Stimulated activated CD4-positive, alpha-beta T cell treated with anti-CD3 and anti-CD28 coated beads, Interleukin-4, amount 100 ng/mL, for 4 hours (primary cell): ENCODE data around the gene ENTHD1.
A peak's percentile ranks its signal among the peaks of the same experiment; 100 is the strongest.

ENCODE experiments used
- DNase-seq, 2 experiments: peaks; one replicate each; pipeline ENCODE4 v3.0.0-alpha.2; 2020

Gene ENTHD1

DNA sequence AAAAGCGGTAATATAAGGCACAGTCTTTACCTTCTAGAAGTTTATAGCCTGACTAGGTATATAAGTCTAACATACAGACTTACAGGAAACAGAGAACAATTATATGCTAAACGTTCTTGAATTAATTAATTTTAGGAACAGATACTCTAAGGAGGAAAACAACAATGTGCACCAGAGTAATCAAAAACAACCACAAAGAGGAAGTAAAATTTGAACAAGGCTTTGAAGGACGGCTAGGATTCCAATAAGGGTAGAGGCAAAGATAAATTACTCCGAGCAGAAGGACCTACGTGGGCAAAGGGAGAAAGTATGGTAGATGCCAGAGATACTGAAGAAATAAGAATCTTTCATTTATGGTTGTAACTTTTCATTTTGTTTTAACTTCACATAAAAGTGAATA is 54.4 kb downstream of the ENTHD1 start:
- no peak for DNase-seq

DNA sequence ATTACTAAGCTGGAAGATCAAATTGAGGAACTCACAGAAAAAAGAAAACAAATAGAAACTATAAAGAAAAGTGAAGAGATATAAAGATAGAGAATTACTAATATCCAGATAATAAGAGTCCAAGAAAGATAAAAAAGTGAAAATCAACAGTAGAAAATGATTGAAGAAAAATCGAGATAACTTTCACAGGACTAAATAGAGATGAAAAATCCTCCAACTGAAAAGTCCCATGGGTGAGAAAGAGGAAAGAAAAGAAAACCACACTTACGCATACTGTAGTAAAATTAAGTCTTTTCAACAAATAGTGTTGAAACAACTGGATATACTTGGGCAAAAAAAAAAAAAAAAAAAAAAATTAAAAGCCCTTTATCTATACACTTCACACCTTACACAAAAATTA is 60.0 kb downstream of the ENTHD1 start:
- DNase-seq, result no peak

DNA sequence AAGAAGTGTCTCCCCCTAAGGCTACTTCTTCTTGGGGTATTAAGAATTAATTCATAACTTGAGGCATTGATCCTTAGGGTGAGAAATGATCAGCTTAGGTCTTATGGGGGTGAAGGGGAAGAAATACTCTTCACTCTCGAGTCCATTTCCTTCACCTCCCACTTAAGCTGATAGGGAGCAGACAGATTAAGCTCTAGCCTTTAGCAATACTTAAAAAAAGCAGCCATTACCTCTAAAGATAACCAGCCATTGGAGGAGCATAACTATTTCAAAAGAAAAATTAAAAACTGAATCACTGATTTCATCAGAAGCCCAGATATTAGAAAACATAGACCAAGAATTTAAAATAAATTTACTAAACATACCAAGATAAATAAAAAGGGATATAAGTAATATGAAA is 60.5 kb downstream of the ENTHD1 start:
- DNase-seq, result no peak

DNA sequence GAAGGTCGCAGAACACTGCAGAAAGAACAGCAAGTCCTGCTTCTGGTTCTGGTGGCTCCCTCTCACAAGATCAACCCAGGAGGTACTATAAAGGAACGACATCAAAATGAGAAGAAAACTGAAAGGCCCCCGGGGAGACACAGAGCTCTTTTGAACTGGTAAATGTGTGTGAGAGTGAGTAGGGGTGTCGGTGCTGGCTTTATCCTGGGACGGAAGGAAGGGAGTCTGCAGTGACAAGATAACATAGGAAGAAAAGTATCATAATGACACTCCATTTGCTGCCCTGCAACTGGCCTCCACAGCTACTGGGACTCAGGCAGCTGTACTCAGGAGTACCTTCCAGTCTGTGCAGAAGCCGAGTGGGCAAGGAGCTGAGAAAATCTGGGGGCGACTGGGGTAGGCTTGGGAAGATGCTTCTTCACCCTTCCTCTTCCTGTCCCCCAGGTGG is 60.9 kb downstream of the ENTHD1 start:
- no peak for DNase-seq

DNA sequence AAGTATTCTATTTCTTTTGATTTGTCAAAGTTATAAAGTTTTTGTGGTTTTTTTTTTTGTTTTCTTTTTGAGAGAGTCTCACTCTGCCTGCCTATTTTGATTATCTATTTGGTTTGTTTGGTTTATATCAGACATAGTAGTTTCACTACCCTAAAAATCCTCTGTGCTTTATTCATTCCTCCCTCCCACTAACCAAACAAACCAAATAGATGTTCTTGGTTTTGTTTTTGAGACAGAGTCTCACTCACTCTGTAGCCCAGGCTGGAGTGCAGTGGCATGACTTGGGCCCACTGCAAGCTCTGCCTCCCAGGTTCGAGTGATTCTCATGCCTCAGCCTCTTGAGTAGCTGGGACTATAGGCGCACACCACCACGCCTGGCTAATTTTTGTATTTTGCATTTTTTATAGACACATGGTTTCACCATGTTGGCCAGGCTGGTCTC is 67.9 kb downstream of the ENTHD1 start:
- DNase-seq, result no peak

DNA sequence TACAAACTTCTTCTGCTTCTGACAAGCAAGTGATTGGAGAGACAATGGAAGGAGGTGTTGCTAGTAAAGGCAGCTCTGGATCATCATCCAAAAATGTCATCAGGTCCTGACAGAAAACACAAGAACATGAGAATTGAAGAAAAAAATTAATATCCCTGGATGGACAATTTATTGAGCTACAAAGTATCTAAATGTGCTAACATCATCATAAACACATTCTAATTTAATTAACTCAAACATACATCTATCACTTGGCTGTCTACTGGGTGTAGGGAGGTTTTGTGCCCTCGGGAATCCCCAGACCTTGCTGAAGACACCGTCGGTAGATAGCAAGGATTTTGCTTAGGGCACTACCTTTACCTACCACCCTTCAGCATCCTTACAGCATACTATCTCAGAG is 72.6 kb downstream of the ENTHD1 start:
- no peak for DNase-seq

DNA sequence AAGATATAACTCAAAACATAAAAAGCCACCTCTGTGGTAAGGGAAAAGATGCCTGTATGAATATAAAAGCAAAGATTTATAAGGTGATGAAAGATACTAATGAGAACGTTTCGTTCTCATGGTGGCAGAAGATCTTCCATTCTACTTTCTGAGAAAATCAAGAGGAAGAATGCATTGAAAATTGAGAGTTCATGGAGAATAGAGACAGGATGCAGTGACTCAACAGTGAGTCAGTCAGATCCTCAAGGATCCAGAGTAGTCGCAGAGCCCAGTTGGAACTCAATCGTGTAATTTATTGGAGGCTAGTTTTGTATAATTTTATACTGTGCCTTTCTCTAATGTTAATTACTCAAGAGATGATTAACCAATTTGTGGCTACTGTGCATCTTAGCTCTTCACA is 73.3 kb downstream of the ENTHD1 start:
- no peak for DNase-seq

DNA sequence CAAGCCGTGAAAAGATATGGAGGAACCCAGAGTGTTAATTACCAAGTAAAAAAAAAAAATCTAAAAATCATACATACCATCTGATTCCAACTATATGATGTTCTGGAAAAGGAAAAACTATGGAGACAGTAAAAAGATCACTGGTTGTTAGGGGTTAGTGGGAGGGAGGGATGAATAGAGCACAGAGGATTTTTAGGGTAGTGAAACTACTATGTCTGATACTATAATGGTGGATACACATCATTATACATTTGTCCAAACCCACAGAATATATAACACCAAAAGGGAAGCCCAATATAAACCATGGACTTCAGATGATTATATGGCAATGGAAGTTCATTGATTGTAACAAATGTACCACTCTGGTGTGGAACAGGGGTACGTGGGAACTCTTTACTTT is 74.1 kb downstream of the ENTHD1 start:
- DNase-seq, result no peak

DNA sequence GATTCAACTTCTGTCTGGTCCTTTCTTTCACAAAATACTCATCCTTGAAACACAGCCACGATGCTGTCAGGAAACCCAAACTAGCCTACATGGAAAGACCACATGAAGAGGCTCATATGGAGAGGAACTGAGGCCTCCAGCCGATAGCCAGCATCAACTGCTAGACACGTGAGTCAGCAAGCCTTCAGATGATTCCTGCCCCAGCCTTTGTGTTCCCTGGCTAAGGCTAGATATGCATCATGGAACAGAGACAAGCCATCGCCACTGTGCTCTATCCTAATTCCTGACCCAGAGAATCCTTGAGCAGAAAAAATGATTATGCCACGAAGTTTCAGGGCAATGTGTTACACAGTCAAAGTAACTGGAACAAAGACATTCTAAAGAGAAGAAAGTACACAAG is 75.5 kb downstream of the ENTHD1 start:
- no peak for DNase-seq

DNA sequence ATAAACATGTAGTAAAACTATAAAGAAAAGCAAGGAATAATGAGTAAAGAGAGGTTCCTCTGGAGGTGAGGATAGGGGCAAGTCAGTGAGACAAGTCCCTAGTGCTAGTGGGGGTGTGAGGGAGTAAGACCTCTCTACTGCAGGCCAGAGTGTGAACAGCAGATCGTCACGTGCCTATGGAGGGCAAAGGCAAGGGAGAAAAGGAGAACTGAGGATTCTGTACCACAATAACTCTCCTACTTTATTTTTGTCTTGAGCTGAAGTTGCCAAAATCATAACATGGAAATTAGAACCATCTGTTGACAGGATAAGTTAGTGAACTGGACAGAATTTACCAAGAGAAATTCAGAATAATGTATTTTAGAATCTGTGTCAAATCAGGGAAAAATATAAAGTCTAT is 77.6 kb downstream of the ENTHD1 start:
- no peak for DNase-seq

DNA sequence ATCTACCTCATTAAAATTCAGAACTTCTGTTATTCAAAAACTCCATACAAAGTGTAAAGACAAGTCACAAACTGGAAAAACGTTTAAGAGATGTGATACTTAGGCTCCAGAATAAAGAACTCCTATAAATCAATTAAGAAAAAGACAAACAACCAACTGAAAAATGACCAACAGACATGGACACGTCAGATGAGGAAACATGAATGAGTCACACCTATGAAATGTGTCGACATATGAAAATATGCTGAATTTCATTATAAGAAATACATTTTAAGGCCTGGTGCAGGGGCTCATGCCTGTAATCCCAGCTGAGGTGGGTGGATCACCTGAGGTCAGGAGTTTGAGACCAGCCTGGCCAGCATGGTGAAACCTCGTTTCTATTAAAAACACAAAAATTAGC is 78.7 kb downstream of the ENTHD1 start:
- no peak for DNase-seq

DNA sequence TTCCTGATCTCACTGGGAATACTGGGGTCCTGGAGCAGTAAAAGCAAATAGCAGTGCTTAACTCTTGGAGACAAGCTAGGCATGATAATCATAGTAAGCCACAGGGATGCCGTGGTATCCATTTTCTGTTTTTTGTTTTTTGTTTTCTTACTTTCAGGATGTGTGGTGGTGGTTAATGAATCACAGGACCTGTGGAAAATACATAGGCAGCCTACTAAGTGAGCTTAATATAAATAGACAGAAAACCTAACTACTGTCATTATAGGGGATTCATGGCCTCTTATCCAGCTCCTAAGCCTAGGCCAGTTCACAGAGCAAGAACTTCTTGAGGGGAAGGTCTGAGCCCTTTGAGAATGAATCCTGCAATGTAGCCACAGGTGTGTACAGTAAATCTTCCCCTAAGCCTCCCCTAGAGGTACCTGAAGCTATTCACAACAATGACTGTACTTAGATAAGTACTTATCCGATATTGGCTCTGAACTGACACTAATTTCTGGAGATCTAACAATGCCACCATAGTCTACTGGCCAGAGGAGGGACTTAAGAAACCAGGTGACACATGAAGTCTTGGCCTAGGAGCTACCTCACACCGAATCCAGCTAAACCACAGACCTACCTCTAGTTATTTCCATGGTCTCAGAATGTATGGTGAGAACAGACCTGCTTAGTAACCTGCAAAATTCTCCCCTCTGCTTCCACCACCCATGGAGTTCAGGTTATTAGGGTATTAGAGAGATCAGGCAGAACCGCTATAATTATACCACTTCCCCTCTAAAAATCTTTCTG is 83.6 kb downstream of the ENTHD1 start:
- no peak for DNase-seq

DNA sequence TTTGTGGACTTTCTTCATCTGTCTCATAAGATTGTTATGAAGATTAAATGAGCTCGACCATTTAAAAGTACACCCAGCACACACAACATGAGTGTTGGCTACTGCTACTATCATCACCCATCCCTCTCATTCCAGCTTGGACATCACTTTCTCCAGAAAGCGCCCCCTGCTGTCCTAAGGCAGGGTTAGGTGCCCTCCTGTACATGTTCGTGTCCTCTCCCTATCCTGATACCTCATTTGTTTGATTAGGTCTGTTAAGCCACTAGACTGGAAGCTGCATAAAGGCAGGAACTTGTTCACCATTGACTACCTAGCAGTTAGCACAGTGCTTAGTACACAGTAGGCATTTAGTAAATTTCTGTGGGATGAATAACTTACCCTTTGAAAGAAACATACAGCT is 85.5 kb downstream of the ENTHD1 start:
- DNase-seq, result peak in 1 of 2 experiments; percentile 14

DNA sequence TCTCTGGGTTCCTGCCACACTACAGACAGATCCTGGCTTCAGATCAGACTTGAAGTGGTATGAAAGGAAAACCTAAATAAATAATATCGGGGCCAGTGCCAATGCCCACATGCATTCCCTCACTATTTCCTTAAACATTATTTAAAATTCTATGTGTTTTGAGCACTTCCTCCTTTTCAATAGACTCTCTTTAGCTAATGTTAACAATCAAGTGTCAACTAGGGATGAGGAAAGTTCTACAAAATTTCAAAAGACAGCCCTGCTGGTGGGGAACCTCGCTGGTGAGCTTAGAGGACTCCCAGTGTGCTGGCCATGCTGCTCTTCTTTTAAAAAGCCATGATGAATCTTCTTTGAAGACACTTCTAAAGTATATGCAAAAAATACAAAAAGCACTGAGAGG is 87.5 kb downstream of the ENTHD1 start:
- no peak for DNase-seq

DNA sequence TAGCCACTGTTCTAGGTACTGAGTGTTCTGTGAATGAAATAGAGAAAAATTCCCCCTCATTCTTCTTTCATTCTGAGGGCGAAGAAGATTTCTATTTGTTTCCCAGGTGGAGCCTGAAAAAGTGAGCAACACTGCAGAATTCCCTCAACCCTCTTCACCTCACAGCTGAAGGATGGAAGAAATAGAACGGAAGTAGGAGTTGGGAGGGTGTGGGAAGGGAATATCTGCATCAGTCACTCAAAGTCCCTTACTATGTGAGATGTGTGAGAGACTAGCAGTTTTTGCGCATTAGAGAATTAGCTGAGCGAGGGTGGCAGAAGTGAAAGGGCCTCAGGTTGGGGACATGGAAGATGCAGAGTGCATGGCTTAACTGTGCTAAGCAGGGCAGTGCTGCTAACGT is 88.4 kb downstream of the ENTHD1 start:
- no peak for DNase-seq

DNA sequence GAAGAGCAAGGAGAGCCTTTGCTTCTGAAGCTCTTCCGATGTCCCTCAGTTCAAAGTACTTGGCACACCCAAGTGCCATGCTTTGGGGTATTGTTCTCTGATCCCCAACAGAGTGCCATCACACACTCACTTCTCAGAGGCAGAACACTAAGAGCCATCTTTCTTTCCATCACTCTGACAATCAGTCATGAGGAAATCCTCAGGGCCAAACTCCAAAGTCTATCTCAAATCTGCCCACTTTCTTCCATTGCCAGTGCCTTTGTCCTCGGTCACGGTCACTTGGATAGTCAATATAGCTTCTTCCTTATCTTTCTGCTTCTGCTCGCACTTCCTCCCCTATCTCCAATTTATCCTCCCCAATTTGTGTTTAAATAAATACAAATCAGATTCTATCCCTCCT is 90.9 kb downstream of the ENTHD1 start:
- DNase-seq, result no peak

DNA sequence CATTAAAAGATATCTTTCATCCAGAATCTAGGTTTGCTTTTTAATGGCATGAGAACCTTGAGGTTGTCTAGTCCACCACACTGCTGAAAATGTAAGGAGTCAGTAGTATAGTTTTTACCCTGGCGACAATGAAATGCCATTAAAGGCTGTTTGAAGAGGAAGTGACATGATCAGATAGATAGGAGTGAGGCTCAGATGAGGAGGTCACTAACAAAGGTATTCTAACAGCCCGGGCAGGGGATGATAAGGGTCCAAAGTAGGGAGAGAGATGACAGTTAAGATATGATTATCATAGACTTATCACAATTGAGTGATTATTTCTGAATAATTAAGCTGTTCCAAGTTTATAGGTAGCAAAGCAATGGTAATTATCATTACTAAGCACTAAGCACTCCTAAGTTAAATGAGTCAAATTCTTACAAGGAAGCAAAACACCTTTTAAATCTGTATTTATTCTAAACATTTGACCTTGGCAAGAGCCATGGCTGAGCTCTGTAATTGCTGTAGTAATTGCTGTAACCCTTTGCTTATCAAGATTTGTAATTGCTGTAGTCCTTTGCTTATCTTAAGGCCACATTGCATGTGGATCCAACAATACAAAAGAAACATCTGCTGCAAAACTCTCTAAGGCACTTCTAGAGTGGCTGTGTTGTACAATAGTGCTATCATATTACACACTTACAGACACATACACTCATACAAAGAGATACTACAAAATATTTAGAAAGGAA is 92.6 kb downstream of the ENTHD1 start:
- DNase-seq, result no peak

DNA sequence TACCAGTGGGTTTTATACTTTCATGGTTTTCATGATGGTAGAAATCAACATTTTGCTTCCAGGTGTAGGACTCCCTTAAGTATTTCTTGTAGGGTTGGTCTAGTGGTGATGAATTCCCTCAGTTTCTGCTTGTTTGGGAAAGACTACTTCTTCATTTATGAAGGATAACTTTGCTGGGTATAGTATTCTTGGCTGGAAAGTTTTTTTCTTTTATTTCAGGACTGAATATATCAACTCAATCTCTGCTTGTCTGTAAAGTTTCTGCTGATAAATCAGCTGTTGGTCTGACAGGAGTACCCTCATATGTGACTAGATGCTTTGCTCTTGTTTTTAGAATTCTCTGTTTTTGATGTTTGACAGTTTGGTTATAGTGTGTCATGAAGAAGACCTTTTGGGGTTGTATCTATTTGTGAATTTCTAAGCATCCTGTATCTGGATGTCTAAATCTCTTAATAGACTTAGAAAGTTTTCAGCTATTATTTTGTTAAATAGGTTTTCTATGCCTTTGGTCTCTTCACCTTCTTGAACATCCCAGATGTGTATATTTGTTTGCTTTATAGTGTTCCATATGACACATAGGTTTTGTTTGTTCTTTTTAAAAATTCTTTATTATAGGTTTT is 95.9 kb downstream of the ENTHD1 start:
- no peak for DNase-seq

DNA sequence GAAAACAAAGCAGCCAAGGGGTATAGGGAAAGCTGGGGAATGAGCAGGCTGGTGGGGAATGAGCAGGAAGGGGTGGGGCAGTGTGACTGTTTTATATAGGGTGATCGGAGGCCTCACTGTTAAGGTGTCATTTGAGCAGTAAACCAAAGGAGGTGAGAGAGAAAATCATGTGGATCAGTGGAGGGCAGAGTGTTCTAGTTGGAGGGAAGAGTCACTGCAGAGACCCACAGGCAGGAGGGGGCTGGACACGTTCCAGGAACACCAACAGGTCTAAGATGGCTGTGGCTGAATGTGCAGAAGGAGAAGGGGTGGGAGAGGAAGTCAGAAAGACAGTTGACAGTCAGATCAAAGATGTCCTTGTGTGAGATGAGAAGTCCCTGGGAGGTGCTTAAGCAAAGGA is 103.8 kb downstream of the ENTHD1 start:
- DNase-seq, result no peak

DNA sequence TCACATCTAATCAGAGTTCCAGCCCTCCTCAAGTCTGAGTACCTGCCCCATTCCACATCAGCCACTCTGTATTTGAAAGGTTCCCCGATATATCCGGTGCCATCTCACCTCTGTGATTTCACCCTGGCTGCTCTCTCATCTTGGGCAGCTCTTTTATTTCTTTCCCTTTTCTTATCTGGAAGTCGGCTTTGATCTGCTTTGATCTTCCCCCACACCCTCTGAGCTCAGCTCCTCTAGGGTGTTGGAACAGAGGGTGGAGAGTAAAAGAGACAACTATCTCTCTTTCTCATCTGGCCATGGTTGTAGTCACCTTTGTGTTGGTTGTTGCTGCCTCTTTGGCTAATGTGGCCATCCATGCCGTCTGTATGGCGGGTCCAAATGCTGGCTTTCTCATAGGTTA is 108.3 kb downstream of the ENTHD1 start:
- no peak for DNase-seq

DNA sequence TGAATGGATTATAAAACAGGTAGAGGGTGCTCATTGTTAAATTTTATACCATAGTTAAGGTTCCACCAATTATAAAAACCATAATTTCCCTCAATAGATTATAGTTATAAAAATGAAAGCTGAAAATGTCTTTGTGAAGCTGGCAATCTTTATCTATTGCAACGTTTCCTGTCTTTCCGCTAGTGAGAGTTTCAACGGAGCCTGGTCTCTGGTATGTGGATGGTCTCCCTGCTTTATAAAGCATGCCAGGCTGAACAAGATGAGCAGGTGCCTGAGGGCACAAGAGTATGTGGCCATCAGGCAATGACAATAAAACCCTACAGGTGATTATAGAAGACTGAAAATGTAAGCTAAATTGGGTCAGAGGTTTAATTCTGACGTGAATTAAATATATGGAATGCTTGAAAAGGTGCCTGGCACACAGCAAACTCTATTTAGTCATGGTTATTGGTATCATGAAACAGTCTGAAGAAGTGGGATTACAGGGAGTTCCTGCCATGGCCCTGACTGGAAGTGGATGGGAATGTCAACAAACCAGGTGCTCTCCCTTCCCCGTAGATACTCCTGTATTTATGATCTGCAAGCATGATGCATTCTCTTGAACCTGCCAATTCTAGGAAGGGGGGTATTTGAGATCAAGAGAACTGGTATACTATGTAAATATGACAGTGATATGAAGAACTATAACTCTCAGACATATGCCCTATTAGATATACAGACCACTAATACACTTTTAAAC is 115.7 kb downstream of the ENTHD1 start:
- no peak for DNase-seq

DNA sequence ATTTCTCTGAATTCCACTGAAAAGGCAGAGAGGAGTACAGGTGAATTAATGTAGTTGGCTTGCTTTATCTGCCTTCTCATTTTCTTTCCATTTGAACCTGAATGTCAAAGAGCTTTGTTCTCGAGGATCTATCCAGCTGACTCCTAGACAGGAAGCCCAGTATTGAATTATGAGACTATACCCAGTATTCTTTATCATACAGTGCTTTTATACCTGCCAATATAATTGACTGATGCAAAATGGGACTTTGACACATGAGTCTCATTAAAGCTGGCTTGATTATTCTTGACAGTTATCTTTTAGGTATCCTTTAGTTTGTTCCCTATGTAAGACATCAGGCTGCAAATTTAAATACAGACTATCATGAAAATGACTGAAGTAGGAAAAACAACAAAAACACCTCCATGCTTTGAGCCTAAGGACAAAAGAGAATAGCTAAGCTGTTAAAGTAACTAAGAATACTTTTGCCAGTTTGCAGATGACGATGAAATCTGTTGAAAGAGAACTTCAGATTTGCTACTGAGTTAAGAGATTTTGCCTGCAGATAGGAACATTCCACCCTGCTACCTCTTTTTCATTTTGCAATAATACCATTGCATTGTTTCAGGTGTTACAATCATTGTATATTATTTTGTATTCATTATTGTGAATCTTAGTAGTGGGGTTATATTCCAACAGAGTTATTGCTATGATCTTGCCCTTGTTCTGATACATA is 117.1 kb downstream of the ENTHD1 start:
- DNase-seq, result no peak
